GM23248 (cell line): ENCODE measurements around the gene IDI2.

Source experiments
- EZH2 ChIP-seq: fragments of 200-600 bp; sonication (generic); IDR thresholded peaks from 2 replicates; pipeline ENCODE4 v1.6.1; 2018; ENCODE audit warnings: antibody characterized with exemption, mild to moderate bottlenecking; ENCODE audit not compliant: insufficient read depth, poor library complexity, severe bottlenecking
- EZH2phosphoT487 ChIP-seq: fragments of 200-600 bp; sonication (generic); IDR thresholded peaks from 2 replicates; pipeline ENCODE4 v1.6.1; 2018; ENCODE audit warnings: antibody characterized with exemption, moderate library complexity, mild to moderate bottlenecking, low read depth; ENCODE audit not compliant: insufficient read depth

DNA sequence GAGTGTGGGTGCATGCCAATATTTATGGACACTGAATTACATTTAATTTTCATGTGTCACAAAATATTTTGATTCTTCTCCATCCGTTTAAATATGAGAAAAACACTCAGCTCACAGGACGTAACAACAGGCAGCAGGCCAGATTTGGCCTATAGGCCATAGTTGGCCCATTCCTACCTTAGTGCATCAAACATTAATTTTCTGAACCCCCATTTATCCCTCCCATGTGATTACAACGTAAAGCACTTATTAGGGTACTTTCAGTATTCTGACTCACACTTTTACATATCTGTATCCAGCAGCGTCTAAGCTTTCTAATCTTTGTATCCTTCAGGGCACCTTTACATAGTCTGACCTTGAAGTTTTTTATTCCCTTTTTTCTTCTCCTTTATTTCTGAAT lies 19.3 kb upstream of the IDI2 start:
- TF ChIP-seq EZH2phosphoT487 (no peak), EZH2 (no peak)
